ENCODE measurements around the gene C6orf58. TPM values are rescaled to one million over a fixed set of nuclear protein-coding genes. Genes with fewer than 3 reads are reported as not detected.

C6orf58 gene
- total RNA-seq = not detected

DNA sequence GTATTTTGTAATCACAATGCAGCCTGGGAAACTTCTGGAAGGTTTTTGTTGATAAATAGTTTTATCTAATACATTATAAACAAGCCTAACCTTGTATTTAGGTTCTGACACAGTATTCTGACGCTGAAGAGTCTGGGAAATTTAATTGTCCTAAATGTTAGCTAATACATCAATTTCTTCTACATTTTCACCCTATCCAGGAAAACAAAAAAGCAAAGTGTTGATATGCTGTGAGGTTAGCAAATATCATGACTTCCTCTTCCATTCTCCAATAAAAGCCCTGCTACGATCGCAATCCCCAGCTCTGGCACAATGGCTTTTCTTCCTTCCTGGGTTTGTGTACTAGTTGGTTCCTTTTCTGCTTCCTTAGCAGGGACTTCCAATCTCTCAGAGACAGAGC, at the start of gene C6orf58:
Gene C6orf58, plus strand, starts transcription at position 301 of the 400 bp plus-strand sequence. Its CDS starts 12 bp downstream, at position 313.
- no peak for ATAC-seq
- H3K27ac Mint-ChIP-seq = no peak within 1 kb of the TSS
- no peaks in the 10 kb centered on the region for H3K9me3 Mint-ChIP-seq
- DNase-seq (ENCODE audit: low spot score in 2 of 2) = no peak
- no peaks in the 10 kb centered on the region for H3K36me3 Mint-ChIP-seq

DNA sequence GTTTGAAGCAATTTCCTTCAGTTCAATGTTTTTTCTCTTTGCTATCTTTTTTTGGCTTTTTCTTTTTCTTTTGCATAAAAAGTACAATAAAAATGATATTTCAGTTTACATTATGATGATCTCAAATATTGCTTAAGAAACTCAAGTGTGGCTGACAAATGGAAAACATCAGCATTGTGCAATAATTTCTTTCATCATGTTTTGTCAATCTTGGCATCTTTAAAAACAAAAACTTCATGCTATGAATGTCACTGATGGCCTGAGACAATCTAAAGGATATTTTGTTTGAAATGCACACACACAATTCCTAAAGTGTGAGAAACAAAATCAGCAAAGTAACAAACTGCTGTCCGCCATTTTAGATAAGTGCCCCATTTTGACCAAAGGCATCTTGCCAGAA, 44.0 kb upstream of the C6orf58 start:
- Mint-ChIP-seq H3K27ac (no peak overlapping the region), H3K9me3 (no peaks in the 10 kb centered on the region), H3K36me3 (no peaks in the 10 kb centered on the region)
- DNase-seq (ENCODE audit: low spot score in 2 of 2) (no peak), ATAC-seq (no peak)

DNA sequence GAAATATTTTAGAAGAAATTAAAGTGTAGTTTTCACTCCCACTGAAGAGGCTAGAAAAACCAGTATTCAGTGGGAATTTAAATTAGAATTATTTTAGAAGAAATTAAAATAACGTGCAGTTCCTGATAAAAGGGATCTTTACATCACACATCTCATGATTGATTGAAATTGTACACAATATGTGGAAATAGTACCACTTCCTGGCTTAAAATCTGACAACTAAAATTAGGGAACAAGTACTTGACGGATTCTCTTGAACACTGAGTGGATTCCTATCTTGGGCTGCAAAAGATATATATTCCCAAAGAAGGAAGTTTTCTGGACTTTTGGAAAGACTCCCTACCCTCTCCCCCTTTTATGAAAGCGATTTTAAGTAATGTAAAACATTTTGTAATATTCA, 43.2 kb upstream of the C6orf58 start:
- H3K9me3 Mint-ChIP-seq = no peaks in the 10 kb centered on the region
- DNase-seq (ENCODE audit: low spot score in 2 of 2) (no peak), ATAC-seq (no peak)
- H3K27ac Mint-ChIP-seq = no peak overlapping the region
- no peaks in the 10 kb centered on the region for H3K36me3 Mint-ChIP-seq

DNA sequence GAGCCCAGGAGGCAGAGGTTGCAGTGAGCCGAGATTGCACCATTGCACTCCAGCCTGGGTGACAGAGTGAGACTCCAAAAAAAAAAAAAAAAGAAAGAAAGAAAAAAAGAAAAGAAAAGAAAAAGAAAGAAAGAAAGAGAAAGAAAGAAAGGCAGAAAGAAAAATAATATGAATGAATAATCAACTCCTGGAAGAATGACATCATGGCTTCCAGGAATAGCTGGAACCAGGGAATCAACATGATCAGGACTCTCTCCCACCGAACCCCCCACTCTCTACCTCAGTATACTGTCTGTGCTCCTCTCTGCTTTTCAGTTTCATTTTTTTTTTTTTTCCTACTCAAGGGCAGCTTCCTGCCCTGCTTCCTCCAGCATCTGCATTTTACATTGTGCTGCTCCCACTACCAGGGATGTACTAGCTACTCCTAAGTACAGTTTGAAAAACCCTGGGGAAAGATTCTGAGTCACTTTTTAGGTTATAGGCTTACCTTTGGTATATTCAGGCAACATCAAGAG, 38.2 kb upstream of the C6orf58 start:
- Mint-ChIP-seq H3K36me3 (no peaks in the 10 kb centered on the region), H3K27ac (no peak overlapping the region), H3K9me3 (no peaks in the 10 kb centered on the region)
- no peak for DNase-seq (ENCODE audit: low spot score in 2 of 2)
- peak in 1 of 2 donors; percentile 34 for ATAC-seq

DNA sequence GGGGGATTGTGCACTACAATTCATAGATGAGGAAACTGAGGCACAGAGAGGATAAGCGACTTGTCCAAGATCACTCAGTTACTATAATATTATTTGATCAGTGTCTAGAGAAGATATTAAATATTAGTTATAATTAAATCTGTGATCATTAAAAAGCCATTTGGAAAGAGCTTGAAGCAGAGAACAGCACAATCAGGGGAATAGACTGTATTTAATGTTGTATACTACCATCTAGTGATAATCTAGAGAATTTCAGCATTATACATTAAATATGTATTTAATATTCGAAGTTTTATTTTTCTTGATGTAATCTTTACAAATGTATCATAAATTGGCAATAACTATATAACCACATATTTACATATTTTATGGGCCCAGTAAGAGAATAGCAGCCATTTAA, 37.7 kb upstream of the C6orf58 start:
- no peaks in the 10 kb centered on the region for H3K9me3 Mint-ChIP-seq
- ATAC-seq (peak in 1 of 2 donors; percentile 47), DNase-seq (ENCODE audit: low spot score in 2 of 2) (no peak)
- no peak overlapping the region for H3K27ac Mint-ChIP-seq
- no peaks in the 10 kb centered on the region for H3K36me3 Mint-ChIP-seq

DNA sequence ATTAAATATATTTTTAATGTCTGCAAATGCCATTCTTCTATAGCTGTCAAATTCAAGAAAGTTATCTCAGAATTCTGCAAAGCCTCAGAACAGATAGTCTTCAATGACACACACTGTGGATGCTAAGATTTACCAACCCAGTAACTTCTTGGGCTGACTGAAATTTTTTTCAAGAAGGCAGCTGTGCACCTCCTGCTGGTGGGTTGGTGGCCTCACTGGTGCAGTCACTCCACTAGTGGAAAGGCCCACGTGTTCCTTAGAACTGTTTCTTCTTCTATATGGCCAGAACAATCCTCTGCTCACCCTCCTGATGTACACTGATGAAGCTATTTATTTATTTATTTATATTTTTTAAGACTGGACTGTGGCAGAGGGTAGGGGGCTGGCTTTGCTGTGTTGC, 29.8 kb upstream of the C6orf58 start:
- Mint-ChIP-seq H3K36me3 (no peaks in the 10 kb centered on the region), H3K27ac (no peak overlapping the region), H3K9me3 (no peaks in the 10 kb centered on the region)
- DNase-seq (ENCODE audit: low spot score in 2 of 2) = no peak
- ATAC-seq = peak in 1 of 2 donors; percentile 22

DNA sequence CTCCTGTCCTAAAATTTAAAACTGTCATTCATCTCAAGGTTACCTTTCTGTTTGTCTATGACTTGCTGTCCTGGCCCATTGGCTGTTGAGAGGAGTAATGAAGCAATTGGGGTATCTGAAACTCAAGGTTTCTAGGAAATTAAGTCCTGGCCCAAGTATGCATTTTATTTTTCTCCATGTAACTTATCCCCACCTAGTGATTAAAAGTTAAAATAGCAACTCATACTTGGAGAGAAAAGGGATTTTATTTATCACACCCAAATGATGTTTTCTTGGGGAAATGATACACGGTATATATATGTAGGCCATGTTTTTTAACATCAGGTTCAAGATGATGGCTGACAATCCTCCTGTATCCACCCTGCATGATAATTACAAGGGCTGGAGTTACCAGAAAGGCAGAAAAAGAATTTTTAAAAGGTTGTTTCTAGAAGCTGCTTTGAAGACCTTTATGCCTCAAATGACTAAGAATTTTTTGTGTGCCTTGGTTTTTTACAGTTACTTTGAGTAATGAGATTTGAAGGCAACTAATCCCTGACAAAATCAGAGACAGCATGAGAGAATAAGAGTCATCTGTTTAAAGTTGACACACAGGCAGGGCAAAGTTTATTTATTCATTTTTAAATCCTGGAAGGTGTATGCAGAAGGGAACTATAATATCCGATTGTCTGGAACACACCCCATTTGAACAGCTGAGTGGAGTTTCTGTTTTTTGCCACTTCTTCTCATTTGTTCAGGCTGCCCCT, 28.9 kb upstream of the C6orf58 start:
- Mint-ChIP-seq H3K9me3 (no peaks in the 10 kb centered on the region), H3K36me3 (no peaks in the 10 kb centered on the region), H3K27ac (no peak overlapping the region)
- DNase-seq (ENCODE audit: low spot score in 2 of 2) (no peak), ATAC-seq (no peak)

DNA sequence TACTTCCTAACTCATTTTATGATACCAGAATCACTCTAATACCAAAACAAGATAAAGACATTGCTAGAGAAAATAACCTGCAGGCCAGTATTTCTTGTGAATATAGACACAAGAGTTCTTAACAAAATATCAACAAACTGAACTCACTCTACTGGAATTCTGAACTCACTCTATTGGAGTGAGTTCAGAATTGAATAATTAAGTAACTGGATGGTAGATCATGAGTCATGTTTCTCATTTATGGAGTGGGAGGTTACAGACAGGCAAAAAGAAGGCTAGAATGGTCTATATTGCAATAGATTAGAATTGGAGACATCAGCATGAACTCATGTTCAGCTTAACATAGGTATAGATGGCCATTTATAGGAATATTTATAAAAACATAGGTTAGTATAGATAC, 26.6 kb upstream of the C6orf58 start:
- no peak for ATAC-seq
- Mint-ChIP-seq H3K27ac (no peak overlapping the region), H3K36me3 (no peaks in the 10 kb centered on the region)

DNA sequence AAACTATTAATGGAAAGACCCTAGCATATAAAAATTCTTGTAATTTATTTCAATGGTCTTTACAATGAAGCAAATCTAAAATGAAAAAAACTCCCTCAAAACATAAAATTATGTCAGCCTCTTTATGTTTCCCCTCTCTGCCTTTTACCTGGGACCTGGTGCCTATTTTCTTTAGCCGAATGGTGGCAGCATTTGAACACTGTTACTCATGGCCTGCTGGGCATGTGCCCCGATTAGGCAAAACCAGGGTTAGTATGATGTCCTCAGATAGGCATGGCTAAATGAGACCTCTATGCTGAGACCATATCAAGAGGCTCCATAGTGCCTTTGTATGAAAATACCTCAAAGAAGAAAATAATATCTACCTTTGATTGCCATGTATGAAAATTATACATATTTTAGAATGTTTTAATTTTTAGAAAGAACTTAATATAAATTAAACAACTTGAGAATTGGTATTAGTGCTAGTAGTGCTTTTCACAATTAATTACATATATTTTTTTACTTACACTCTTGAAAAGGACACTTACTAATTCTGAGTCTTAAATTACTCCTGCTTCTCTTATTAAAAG, 22.5 kb upstream of the C6orf58 start:
- H3K27ac Mint-ChIP-seq = no peak overlapping the region
- H3K9me3 Mint-ChIP-seq = no peaks in the 10 kb centered on the region
- peak in 1 of 2 donors; percentile 51 for ATAC-seq
- peak in 1 of 2 donors; percentile 14 for DNase-seq (ENCODE audit: low spot score in 2 of 2)
- H3K36me3 Mint-ChIP-seq = no peaks in the 10 kb centered on the region

More for the DNA sequence above, 26.6 kb upstream of the C6orf58 start:
- DNase-seq (ENCODE audit: low spot score in 2 of 2) = no peak
- no peaks in the 10 kb centered on the region for H3K9me3 Mint-ChIP-seq

DNA sequence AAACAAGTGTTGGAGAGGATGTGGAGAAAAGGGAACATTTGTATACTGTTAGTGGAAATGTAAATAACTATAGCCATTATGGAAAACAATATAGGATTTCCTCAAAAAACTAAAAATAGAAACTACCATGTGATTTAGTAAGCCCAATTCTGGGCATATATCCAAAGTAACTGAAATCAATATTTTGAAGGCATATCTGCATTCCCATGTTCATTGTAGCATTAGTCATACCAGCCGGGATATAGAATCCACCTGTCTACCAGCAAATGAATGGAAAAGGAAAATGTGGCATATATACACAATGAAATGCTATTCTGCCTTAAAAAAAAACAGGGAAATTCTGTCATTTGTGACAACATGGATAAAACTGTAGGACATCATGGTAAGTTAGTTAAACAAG, 15.3 kb upstream of the C6orf58 start:
- H3K36me3 Mint-ChIP-seq = no peaks in the 10 kb centered on the region
- no peaks in the 10 kb centered on the region for H3K9me3 Mint-ChIP-seq
- DNase-seq (ENCODE audit: low spot score in 2 of 2) (no peak), ATAC-seq (no peak)
- H3K27ac Mint-ChIP-seq = no peak overlapping the region

DNA sequence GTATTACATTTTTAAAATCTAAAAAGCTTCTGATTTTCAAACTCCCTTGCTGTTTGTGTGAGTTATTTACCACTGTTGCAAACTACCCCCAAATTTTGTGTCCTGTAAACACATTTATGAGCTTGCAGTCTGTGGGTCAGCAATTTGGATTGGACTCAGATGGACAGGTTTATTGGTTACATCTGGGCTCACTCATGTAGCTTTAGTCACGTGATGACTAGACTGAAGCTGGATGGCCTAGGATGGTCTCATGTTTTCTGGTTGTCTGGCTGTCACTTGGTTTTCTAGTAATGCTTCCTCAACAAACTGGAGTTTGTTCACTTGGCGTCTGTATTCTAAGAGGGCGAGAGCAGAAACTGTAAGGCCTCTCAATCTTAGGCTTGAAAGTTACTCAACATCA, 12.2 kb upstream of the C6orf58 start:
- no peak overlapping the region for H3K27ac Mint-ChIP-seq
- DNase-seq (ENCODE audit: low spot score in 2 of 2) (no peak), ATAC-seq (peak in 1 of 2 donors; percentile 32)
- no peaks in the 10 kb centered on the region for H3K36me3 Mint-ChIP-seq
- no peaks in the 10 kb centered on the region for H3K9me3 Mint-ChIP-seq

DNA sequence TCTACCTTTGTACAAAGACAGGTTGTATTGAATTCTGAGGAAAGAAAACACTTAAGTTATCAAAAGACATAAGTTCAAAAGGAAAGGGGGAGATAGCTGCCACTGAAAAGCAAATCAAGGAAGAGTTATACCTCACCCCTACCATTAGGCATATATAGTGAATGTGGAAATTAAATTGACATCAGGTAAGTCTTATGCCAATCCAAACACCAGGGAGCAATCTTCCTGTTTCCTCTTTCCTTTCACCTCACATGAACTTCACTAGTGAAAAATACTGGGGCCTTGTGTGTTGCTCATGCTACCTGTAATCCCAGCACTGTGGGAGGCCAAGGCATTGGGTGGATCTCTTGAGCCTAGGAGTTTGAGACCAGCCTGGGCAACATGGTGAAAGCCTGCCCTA, 10.9 kb upstream of the C6orf58 start:
- H3K9me3 Mint-ChIP-seq = no peaks in the 10 kb centered on the region
- H3K36me3 Mint-ChIP-seq = no peaks in the 10 kb centered on the region
- DNase-seq (ENCODE audit: low spot score in 2 of 2) = no peak
- no peak for ATAC-seq
- no peak overlapping the region for H3K27ac Mint-ChIP-seq

DNA sequence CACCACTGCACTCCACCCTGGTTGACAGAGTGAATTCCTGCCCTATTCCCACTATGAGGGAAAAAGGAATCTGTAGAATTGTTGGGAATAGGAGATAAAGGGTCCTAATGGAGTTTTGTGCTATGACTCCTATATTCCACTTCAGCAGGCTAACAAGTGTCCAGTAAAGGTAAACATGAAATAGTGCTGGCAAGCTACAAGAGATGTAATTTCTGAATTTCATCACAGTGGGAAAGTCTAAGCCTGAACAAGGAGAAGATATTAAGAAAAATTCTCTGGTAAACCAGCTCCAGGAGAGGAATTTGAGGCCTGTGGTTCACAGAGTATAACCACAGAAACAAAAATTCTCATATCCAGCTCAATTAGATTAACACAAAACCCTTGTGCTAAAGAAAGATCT, 10.3 kb upstream of the C6orf58 start:
- Mint-ChIP-seq H3K36me3 (no peaks in the 10 kb centered on the region), H3K27ac (no peak overlapping the region), H3K9me3 (no peaks in the 10 kb centered on the region)
- DNase-seq (ENCODE audit: low spot score in 2 of 2) (no peak), ATAC-seq (no peak)

DNA sequence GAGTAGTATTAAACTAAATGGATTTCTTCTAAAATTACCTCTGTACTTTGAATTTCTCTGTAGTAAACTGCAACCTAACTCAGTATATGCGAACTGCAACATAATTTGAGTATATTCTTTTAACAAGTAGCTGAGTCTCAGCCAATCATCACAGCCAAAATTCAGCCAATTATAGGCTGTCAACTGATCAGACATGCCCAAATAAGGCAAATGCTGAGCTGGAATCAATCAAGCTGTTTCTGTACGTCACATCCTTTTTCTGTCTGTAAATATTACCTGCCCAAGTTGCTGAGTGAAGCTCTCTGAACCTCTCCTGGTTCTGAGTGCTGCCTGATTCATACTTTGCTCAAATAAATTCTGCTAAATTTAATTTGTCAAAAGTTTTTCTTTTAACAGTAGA, 9.5 kb upstream of the C6orf58 start:
- Mint-ChIP-seq H3K9me3 (no peaks in the 10 kb centered on the region), H3K27ac (no peak overlapping the region), H3K36me3 (no peaks in the 10 kb centered on the region)
- no peak for ATAC-seq
- DNase-seq (ENCODE audit: low spot score in 2 of 2) = no peak

DNA sequence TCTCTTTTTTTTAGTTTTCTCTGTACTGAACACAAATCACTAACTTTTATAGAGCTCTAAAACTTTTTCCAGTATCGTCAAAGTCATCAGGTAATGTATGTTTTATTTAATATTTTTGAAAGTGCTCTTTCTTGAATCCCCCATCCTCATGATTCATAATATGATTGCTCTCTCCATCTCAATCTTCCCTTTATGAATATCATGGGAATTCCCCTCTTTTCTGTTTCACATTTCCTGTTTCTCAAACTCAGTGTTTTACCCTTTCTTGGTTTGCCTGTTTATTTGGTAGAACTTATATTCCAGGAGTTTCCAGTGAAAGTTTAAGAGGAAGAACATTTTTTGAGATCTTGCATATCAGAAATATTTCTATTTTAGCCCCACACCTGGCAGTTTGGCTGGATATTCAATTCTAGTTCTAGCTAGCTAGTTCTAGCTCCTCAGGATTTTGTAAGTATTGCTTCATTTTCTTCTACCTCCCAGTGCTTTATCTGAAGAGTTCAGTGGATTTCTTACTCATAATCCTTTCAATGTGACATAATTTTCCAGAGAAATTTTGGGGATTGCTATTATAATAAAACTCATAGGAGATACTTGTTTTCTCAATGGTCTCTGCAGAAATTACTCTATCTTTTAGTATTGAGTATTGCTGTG, 6.1 kb upstream of the C6orf58 start:
- peak overlapping the region in 1 of 2 donors; percentile 14 for H3K27ac Mint-ChIP-seq
- no peaks in the 10 kb centered on the region for H3K9me3 Mint-ChIP-seq
- ATAC-seq (peak; percentile 81 to 85), DNase-seq (ENCODE audit: low spot score in 2 of 2) (no peak)
- H3K36me3 Mint-ChIP-seq = no peaks in the 10 kb centered on the region

DNA sequence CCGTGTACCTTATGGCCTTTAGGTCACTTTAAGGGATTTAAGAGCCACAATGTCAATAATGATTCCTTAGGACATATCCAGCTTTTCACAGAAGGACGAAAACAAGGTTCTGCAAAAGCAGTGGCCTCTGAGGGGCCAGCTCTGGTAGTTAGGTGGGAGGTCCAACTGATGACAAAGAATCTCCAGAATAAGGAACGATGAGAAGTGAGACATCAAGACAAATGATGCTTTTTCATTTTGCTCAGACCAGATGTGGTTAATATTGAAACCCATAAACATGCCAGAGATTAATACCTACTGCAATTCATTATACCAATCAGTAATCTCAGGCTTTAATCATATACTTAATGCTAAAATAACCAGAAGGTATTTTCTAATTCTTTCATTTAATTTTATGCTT, 1.9 kb downstream of the C6orf58 start:
- no peak overlapping the region for H3K27ac Mint-ChIP-seq
- no peaks in the 10 kb centered on the region for H3K9me3 Mint-ChIP-seq
- no peak for DNase-seq (ENCODE audit: low spot score in 2 of 2)
- no peak for ATAC-seq
- no peaks in the 10 kb centered on the region for H3K36me3 Mint-ChIP-seq

DNA sequence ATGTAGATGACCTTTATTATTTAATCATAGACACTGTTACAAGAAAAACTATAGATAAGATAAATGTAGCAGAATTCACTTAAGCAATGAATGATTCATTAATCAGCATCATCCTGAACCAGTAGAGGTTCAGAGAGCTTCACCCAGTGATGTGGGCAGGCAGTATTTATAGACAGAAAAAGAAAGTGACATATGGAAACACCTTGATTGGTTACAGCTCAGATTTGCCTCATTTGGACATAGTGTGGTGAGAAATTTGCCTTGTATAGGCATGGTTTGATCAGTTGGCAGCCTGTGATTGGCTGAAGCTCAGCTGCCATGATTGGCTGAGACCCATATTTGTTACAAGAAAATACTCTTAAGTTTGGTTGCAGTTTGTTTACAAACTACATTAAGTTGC, 4.6 kb downstream of the C6orf58 start:
- Mint-ChIP-seq H3K27ac (no peak overlapping the region), H3K36me3 (no peaks in the 10 kb centered on the region), H3K9me3 (no peaks in the 10 kb centered on the region)
- peak in 1 of 2 donors; percentile 67 for ATAC-seq
- DNase-seq (ENCODE audit: low spot score in 2 of 2) = no peak

Data from activated naive CD4-positive, alpha-beta T cell treated with anti-CD3 and anti-CD28 coated beads, Interleukin-2, amount 50 U/mL, for 72 hours (primary cell).